Aorta (tissue), 5 donors: Measurements from ENCODE around the gene MACROD2. TPM values are rescaled to one million over a fixed set of nuclear protein-coding genes. Genes with fewer than 3 reads are reported as not detected.
"Not testable (repeated sequence)": the region's sequence is repeated elsewhere in the genome, so short reads cannot be mapped to it uniquely, and the experiment has no call there.

Experiments
- ATAC-seq: fragments of 200-7000 bp; cut with Tn5 transposase; one replicate; pipeline ENCODE4 v1.9.1; 2022; ENCODE audit warnings: moderate library complexity; ENCODE audit not compliant: low FRiP score
- DNase-seq, 2 donors: peaks; one replicate each; pipeline ENCODE4 v3.0.0-alpha.2; 2020
- H3K27ac ChIP-seq, 2 donors: one replicate each; pipeline ENCODE4 v1.5.1; 2013; ENCODE audit warnings: low read length in 2 of 2, mild to moderate bottlenecking in 2 of 2, moderate library complexity in 2 of 2, control low read depth in 1 of 2, inconsistent platforms in 1 of 2, low read depth in 1 of 2
- H3K27me3 ChIP-seq, 2 donors: one replicate each; pipeline ENCODE4 v1.6.1; 2013; ENCODE audit warnings: control low read depth in 1 of 2, low read length in 1 of 2, mild to moderate bottlenecking in 1 of 2, moderate library complexity in 1 of 2; ENCODE audit not compliant: insufficient read depth in 2 of 2, control insufficient read depth in 1 of 2
- H3K36me3 ChIP-seq, 2 donors: one replicate each; pipeline ENCODE4 v1.6.1; 2013; ENCODE audit warnings: control low read depth in 1 of 2, low read length in 1 of 2, mild to moderate bottlenecking in 1 of 2; ENCODE audit not compliant: insufficient read depth in 2 of 2, control insufficient read depth in 1 of 2
- H3K4me1 ChIP-seq, 2 donors: one replicate each; pipeline ENCODE4 v1.6.1; 2013; ENCODE audit warnings: low read length in 2 of 2, control low read depth in 1 of 2, mild to moderate bottlenecking in 1 of 2, moderate library complexity in 1 of 2; ENCODE audit not compliant: insufficient read depth in 2 of 2, control insufficient read depth in 1 of 2
- H3K4me3 ChIP-seq, 2 donors: one replicate each; pipeline ENCODE4 v1.5.1; 2013; ENCODE audit warnings: low read length in 2 of 2, control low read depth in 1 of 2, mild to moderate bottlenecking in 1 of 2
- H3K9me3 ChIP-seq: one replicate; pipeline ENCODE4 v1.6.1; 2013; ENCODE audit warnings: mild to moderate bottlenecking, low read length; ENCODE audit not compliant: control insufficient read depth
- WGBS, 2 donors: extraction: QIAGEN DNeasy Blood & Tissue Kit; methylation state at CpG; one replicate each; pipeline ENCODE4 v1.1.7; 2013; 5-methylcytosine and 5-hydroxymethylcytosine counted together
- intact Hi-C, 2 donors: fragments of 100-400 bp; cut with DNase I; formaldehyde crosslinking; loops; one replicate each; pipeline versions ENCODE4 v1.14.2 to v1.15.0; 2022
- polyA plus RNA-seq, 2 donors: library from polyadenylated mRNA; stranded (reverse); fragments of 200-250 nt; gene quantifications; one replicate each; pipeline ENCODE4 v1.2.3, GENCODE V29; 2013
- total RNA-seq, 2 donors: library from RNA; stranded (reverse); fragmentation: NEBNext Ultra II Directional; extraction: Animal tissue kit (Norgen Biotek cat#: 25700); gene quantifications; one replicate each; pipeline ENCODE4 v1.2.1, GENCODE V29; 2021
- donor health status: healthy with polysubstance abuse.
- donor health status: Bipolar disorder and iron deficiency.
- donor health status: DM: no; HTN: no; CAD: no.
- donor health status: DM: no; HTN: no; CAD: no.
- donor health status: DM: yes; HTN: yes; CAD: no.

The MACROD2 gene
- total and polyA plus RNA-seq, 4 donors, result 0.90 to 11.2 (median 4.8) TPM

DNA sequence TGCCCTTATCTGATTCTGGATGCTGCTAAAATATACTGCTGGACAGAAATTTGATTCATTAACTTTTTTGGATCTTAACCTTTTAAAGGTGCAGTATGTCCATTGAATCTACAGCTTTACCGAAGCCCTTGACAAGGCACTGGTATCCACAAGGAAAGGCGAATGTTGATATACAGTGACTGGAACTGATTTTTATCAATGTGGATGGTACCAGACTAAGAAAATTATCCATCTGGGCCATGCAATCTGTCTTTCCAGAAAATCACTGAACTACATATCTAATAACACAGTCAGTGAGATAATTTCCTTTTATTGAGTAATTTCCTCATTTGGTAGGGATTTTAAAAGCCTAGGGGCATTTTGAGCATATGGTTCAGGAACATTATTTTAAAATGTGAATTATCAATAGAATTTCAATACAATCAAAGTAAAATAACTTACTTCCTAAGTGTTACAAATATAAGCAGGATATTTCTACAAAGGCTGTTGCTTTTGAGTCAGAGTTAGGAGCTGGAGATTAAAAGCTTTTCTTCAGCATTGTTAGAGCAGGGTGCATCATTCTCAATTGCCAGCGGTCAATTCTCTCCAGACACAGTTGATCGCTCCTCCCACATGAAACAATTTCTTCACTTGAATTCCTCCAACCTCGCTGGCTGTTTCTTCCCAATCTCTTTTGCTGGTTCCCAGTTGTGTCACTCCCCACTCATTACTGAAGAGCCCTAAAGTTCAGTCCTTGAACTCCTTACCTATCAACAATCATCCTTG lies 927.4 kb downstream of the MACROD2 start:
- no peak for ATAC-seq
- DNase-seq, result no peak

DNA sequence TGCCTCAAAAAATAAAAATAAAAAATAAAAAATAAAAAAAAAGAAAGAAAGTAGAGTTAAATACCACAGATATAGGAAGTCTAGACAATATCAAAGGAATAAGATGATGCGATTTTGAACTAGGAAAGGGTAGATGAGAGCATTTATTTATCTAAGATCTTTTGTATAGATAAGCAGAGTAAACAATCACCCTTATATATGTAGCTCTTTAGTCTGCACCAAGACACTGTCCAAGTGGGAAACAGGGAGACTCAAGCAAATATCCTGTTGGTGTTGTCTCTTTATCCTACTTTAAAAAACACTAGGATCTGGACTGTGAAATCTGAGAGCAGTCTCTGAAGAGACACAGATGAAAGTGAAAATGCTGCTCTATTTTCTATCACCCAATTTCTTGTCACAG lies 929.1 kb downstream of the MACROD2 start:
- DNase-seq (no peak), ATAC-seq (no peak)
- Histone ChIP-seq H3K27ac (no peak overlapping the region), H3K4me1 (no peaks in the 10 kb centered on the region), H3K27me3 (no peaks in the 10 kb centered on the region), H3K36me3 (no peaks in the 10 kb centered on the region), H3K4me3 (no peak overlapping the region), H3K9me3 (no peaks in the 10 kb centered on the region)
- intact Hi-C loops, result no loop called here
- WGBS, 2 donors, result 56 to 64% methylated on average over 1 of the region's 1 CpG

More for the DNA sequence above, 927.4 kb downstream of the MACROD2 start:
- Histone ChIP-seq H3K36me3 (no peaks in the 10 kb centered on the region), H3K4me3 (no peak overlapping the region), H3K27ac (no peak overlapping the region), H3K9me3 (no peaks in the 10 kb centered on the region), H3K4me1 (no peaks in the 10 kb centered on the region), H3K27me3 (no peaks in the 10 kb centered on the region)
- 94 to 97% methylated on average over 5 of the region's 5 CpGs for WGBS, 2 donors
- intact Hi-C loops, result no loop called here

DNA sequence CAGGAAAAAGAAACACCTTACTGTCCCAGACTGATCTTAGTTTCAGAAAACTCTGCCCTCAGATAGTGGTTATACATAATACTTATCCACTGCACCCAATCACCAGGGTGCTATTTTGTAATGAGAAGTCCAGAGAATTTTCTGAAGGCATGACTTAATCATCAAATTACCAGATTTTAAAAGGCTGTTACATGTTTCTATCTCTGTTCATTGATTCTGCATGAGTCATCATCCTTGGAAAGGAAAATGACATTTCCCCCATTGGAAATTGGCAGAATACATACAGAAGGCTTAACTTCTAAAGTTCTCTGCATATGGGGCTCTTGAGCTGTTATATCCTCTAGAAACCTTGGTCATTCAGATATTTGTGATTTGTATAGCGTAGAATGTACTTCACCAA lies 930.0 kb downstream of the MACROD2 start:
- Histone ChIP-seq H3K27ac (no peak overlapping the region), H3K36me3 (no peaks in the 10 kb centered on the region), H3K9me3 (no peaks in the 10 kb centered on the region), H3K27me3 (no peaks in the 10 kb centered on the region), H3K4me3 (no peak overlapping the region), H3K4me1 (no peaks in the 10 kb centered on the region)
- ATAC-seq (no peak), DNase-seq (no peak)
- WGBS, 2 donors, result 96 to 98% methylated on average over 1 of the region's 1 CpG
- intact Hi-C loops, result no loop called here

DNA sequence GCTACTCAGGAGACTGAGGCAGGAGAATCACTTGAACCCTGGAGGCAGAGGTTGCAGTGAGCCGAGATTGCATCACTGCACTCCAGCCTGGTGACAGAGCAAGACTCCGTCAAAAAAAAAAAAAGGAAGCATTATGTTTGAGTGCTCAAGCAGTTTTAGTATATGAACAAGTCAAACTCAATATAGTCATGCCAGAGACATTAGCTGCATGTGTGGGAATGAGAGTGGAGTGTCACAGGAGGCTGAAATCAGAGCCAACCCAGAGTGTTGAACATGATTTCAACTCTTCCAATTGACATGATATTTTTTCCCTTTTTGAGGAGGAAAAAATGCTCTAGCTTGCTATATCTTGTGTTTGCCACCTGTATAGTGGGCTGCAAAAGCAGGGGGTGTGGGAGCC lies 931.1 kb downstream of the MACROD2 start:
- ATAC-seq, H3K4me3 ChIP-seq, H3K27me3 ChIP-seq, H3K36me3 ChIP-seq, H3K27ac ChIP-seq, intact Hi-C loops, DNase-seq, H3K4me1 ChIP-seq, H3K9me3 ChIP-seq: not testable (repeated sequence)
- 88 to 100% methylated on average over 2 of the region's 2 CpGs for WGBS, 2 donors

GRCh38 chr20:14928083-14928482 lies 932.8 kb downstream of the MACROD2 start:
- intact Hi-C loops, result no loop called here
- DNase-seq, result no peak
- ATAC-seq, result no peak
- Histone ChIP-seq H3K4me3 (no peak overlapping the region), H3K27me3 (no peaks in the 10 kb centered on the region), H3K4me1 (no peaks in the 10 kb centered on the region), H3K27ac (no peak overlapping the region), H3K36me3 (no peaks in the 10 kb centered on the region), H3K9me3 (no peaks in the 10 kb centered on the region)
- WGBS, 2 donors, result 7 to 36% methylated on average over 3 of the region's 3 CpGs

GRCh38 chr20:14929388-14929787 lies 934.1 kb downstream of the MACROD2 start:
- DNase-seq (no peak), ATAC-seq (no peak)
- Histone ChIP-seq H3K27ac (no peak overlapping the region), H3K9me3 (no peaks in the 10 kb centered on the region), H3K4me1 (no peaks in the 10 kb centered on the region), H3K36me3 (no peaks in the 10 kb centered on the region), H3K4me3 (no peak overlapping the region), H3K27me3 (no peaks in the 10 kb centered on the region)
- intact Hi-C loops, result no loop called here
- 96 to 97% methylated on average over 8 of the region's 8 CpGs for WGBS, 2 donors

DNA sequence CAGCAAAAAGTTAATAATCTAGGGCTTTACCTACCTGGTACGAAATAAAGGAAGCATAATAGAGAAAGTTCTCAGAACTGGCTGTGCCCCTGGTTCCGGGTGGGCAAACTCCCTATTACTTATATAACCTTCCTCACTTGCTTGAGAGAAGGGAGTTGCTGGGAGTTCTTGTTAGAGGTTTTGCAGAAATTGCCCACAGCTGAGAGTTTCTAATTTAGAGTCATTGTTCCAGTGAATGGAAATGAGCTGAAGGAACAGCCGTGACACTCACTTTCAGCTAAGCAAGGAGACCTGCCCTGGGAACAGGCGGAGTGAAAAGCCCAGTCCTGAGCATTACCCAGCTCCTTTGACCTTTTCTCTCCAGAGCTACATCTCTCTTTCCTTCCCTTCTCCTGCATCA lies 936.7 kb downstream of the MACROD2 start:
- Histone ChIP-seq H3K4me3 (no peak overlapping the region), H3K27me3 (no peaks in the 10 kb centered on the region), H3K4me1 (no peaks in the 10 kb centered on the region), H3K36me3 (no peaks in the 10 kb centered on the region), H3K27ac (no peak overlapping the region), H3K9me3 (no peaks in the 10 kb centered on the region)
- 93 to 95% methylated on average over 4 of the region's 4 CpGs for WGBS, 2 donors
- intact Hi-C loops, result no loop called here
- no peak for DNase-seq
- no peak for ATAC-seq

- Histone ChIP-seq H3K4me3 (no peak overlapping the region), H3K27ac (no peak overlapping the region), H3K27me3 (no peaks in the 10 kb centered on the region), H3K36me3 (no peaks in the 10 kb centered on the region), H3K9me3 (peaks cover 2% of the 10 kb centered on the region), H3K4me1 (no peaks in the 10 kb centered on the region)
- intact Hi-C loops, result no loop called here
- DNase-seq (no peak), ATAC-seq (no peak)
- WGBS, 2 donors, result 48 to 56% methylated on average over 1 of the region's 1 CpG
Observed at GRCh38 chr20:14935285-14935684, 940.0 kb downstream of the MACROD2 start.

- no peaks in the 10 kb centered on the region for H3K4me1 ChIP-seq
Observed at GRCh38 chr20:14937021-14937420, 941.7 kb downstream of the MACROD2 start.

More at GRCh38 chr20:14937021-14937420, 941.7 kb downstream of the MACROD2 start:
- H3K27me3 ChIP-seq, result no peaks in the 10 kb centered on the region
- DNase-seq (no peak), ATAC-seq (no peak)
- no peak overlapping the region for H3K4me3 ChIP-seq
- no peaks in the 10 kb centered on the region for H3K36me3 ChIP-seq
- H3K27ac ChIP-seq, result no peak overlapping the region
- H3K9me3 ChIP-seq, result peaks cover 3% of the 10 kb centered on the region
- 94% methylated on average over 3 of the region's 3 CpGs for WGBS, 2 donors
- intact Hi-C loops, result no loop called here
